OCI-LY3 (cell line): Measurements from ENCODE around the gene SAMSN1.

Experiments
- H2AFZ ChIP-seq: fragments of 200-600, 300-600 bp; shearing (Covaris generic); 2 replicates; pipeline ENCODE4 v1.6.0; 2014; ENCODE audit warnings: antibody characterized with exemption, low read depth, low read length
- H3K27ac ChIP-seq: fragments of 200-600, 300-600 bp; sonication (generic); 2 replicates; pipeline ENCODE4 v1.5.1; 2014; ENCODE audit warnings: mild to moderate bottlenecking, low read length, moderate library complexity, mixed read lengths
- H3K27me3 ChIP-seq: fragments of 200-600, 300-600 bp; sonication (generic); 2 replicates; pipeline ENCODE4 v1.6.1; 2014; ENCODE audit warnings: low read depth, low read length, mixed read lengths
- H3K36me3 ChIP-seq: fragments of 200-600, 300-600 bp; sonication (generic); replicated peaks from 2 replicates; pipeline ENCODE3; 2014; ENCODE audit warnings: low read depth, low read length, mixed read lengths
- H3K4me1 ChIP-seq: fragments of 300-600, 200-600 bp; sonication (generic); 2 replicates; pipeline ENCODE4 v1.6.1; 2014; ENCODE audit warnings: low read length, mixed read lengths
- H3K4me2 ChIP-seq: fragments of 200-600, 300-600 bp; sonication (generic); 2 replicates; pipeline ENCODE4 v1.6.1; 2014; ENCODE audit warnings: low read length, mixed read lengths
- H3K4me3 ChIP-seq: fragments of 300-600, 200-600 bp; sonication (generic); 2 replicates; pipeline ENCODE4 v1.5.1; 2014; ENCODE audit warnings: antibody characterized with exemption, mild to moderate bottlenecking, low read length, moderate library complexity
- H3K79me2 ChIP-seq: fragments of 300-600, 200-600 bp; shearing (Covaris generic); 2 replicates; pipeline ENCODE4 v1.6.1; 2014; ENCODE audit warnings: mild to moderate bottlenecking, low read length, mixed read lengths
- H3K9ac ChIP-seq: fragments of 300-600, 200-600 bp; shearing (Covaris generic); 2 replicates; pipeline ENCODE4 v1.6.0; 2014; ENCODE audit warnings: mild to moderate bottlenecking, low read length, moderate library complexity
- H3K9me3 ChIP-seq: fragments of 200-600, 300-600 bp; shearing (Covaris generic); 2 replicates; pipeline ENCODE4 v1.6.1; 2014; ENCODE audit warnings: low read length, mixed read lengths; ENCODE audit not compliant: insufficient read depth
- H4K20me1 ChIP-seq: fragments of 200-600, 300-600 bp; sonication (generic); 2 replicates; pipeline ENCODE4 v1.6.1; 2016; ENCODE audit warnings: low read length, mixed read lengths; ENCODE audit not compliant: insufficient read depth
- CTCF ChIP-seq: fragments of 200-600, 300-600 bp; sonication (generic); IDR thresholded peaks from 2 replicates; pipeline ENCODE4 v1.5.1; 2014; ENCODE audit warnings: antibody characterized with exemption, low read length, low read depth
- EZH2phosphoT487 ChIP-seq: fragments of 200-600 bp; shearing (Covaris generic); IDR thresholded peaks from 2 replicates; pipeline ENCODE4 v1.6.1; 2018; ENCODE audit warnings: antibody characterized with exemption, mixed run types, low read depth

SAMSN1 gene

DNA sequence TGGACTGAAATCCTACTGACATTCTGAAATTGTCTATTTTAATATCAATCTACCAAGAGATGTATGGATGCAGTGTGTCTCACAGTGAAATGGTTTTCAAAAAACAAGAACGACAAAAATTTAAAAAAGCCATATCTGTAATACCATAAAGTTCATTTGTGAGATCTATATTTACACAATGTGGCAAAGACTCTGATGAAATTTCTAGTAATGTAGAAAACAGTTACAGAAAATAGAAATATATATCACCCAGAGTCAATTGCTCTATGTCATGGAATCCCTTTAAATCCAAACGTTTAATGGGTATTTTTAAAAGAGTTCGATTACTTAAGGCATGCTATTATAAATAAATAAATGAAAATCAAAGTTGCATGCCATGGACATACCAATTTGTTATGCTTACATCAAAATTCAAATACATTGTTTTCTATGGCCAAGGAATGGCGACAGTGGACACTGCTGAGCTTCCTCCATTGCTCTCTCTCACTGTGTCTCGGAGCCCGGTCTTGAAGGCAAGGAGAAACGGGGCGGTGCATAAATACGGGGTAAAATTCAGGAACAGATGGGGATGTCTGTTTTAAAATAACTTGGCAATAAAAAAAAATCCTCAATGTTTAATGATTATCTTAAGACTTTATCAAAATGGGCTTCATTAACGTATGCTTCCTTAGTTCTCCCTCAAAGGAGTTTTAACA, 37.0 kb upstream of the SAMSN1 start:
- Histone ChIP-seq H4K20me1 (no peaks in the 10 kb centered on the region), H3K79me2 (no peaks in the 10 kb centered on the region), H2AFZ (no peak overlapping the region), H3K9ac (no peak overlapping the region), H3K27ac (no peak overlapping the region), H3K9me3 (no peaks in the 10 kb centered on the region), H3K36me3 (no peaks in the 10 kb centered on the region), H3K4me3 (no peak overlapping the region), H3K4me1 (no peaks in the 10 kb centered on the region), H3K27me3 (no peaks in the 10 kb centered on the region), H3K4me2 (no peak overlapping the region)
- TF ChIP-seq CTCF (no peak), EZH2phosphoT487 (no peak)

GRCh38 chr21:14581902-14582457, 35.9 kb upstream of the SAMSN1 start:
- Histone ChIP-seq H2AFZ (no peak overlapping the region), H3K4me1 (no peaks in the 10 kb centered on the region), H3K9me3 (no peaks in the 10 kb centered on the region), H3K4me2 (no peak overlapping the region), H3K27ac (no peak overlapping the region), H3K36me3 (no peaks in the 10 kb centered on the region), H4K20me1 (no peaks in the 10 kb centered on the region), H3K4me3 (no peak overlapping the region), H3K27me3 (no peaks in the 10 kb centered on the region), H3K9ac (no peak overlapping the region), H3K79me2 (no peaks in the 10 kb centered on the region)
- no peak for TF ChIP-seq EZH2phosphoT487
- no peak for TF ChIP-seq CTCF

- Histone ChIP-seq H3K27me3 (no peaks in the 10 kb centered on the region), H4K20me1 (no peaks in the 10 kb centered on the region), H3K27ac (no peak overlapping the region), H3K79me2 (no peaks in the 10 kb centered on the region), H3K36me3 (no peaks in the 10 kb centered on the region), H2AFZ (no peak overlapping the region), H3K4me2 (no peak overlapping the region), H3K4me1 (peaks cover 29% of the 10 kb centered on the region), H3K4me3 (no peak overlapping the region), H3K9ac (no peak overlapping the region), H3K9me3 (no peaks in the 10 kb centered on the region)
- TF ChIP-seq EZH2phosphoT487 (no peak), CTCF (no peak)
Measured at GRCh38 chr21:14573244-14573643, 27.1 kb upstream of the SAMSN1 start.

- Histone ChIP-seq H3K27me3 (no peaks in the 10 kb centered on the region), H4K20me1 (no peaks in the 10 kb centered on the region), H3K4me2 (peak overlapping the region; percentile 16; the same call in 1 of the 2 replicates), H3K4me3 (no peak overlapping the region), H3K9me3 (no peaks in the 10 kb centered on the region), H3K79me2 (no peaks in the 10 kb centered on the region), H3K36me3 (no peaks in the 10 kb centered on the region), H3K27ac (no peak overlapping the region), H2AFZ (peak overlapping the region; percentile 23; the same call in 1 of the 2 replicates), H3K4me1 (peaks cover 38% of the 10 kb centered on the region), H3K9ac (no peak overlapping the region)
- no peak for TF ChIP-seq EZH2phosphoT487
- no peak for TF ChIP-seq CTCF
Measured at GRCh38 chr21:14572204-14572780, 26.2 kb upstream of the SAMSN1 start.
